Superior temporal gyrus (tissue), 1 donor: ENCODE data around the gene GRID1.

Experiments
- DNase-seq: peaks from one replicate; pipeline ENCODE4 v3.0.0-alpha.2; 2016; ENCODE audit errors: extremely low spot score

Gene GRID1

GRCh38 chr10:86366033-86366901 is at the start of gene GRID1:
GRID1 (minus strand) TSS chr10:86366795.
- peak; percentile 78 for DNase-seq

- DNase-seq: no peak
Measured at GRCh38 chr10:86415583-86415982, 49.0 kb upstream of the GRID1 start.

DNA sequence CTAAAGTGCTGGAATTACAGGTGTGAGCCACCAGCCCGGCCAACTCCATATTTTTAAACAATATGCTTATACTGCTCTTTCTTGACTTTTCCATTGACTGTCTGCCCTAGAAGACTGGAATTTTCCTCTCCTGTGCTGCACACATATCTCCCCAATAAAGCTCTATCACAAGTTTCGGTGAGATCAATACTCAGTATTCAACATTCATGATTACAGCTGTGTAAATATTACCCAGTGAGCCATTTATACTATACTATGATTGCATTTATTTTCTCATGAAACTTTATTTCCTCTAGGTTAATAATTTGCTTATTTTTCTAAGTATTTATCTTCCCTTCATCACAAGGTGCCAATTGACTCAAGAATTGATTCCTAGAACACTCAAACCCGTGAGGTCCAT is 48.5 kb upstream of the GRID1 start:
- no peak for DNase-seq

- peak; percentile 64 for DNase-seq
Measured at GRCh38 chr10:86413046-86413728, 46.6 kb upstream of the GRID1 start.

- no peak for DNase-seq
Measured at GRCh38 chr10:86411852-86412560, 45.4 kb upstream of the GRID1 start.

DNA sequence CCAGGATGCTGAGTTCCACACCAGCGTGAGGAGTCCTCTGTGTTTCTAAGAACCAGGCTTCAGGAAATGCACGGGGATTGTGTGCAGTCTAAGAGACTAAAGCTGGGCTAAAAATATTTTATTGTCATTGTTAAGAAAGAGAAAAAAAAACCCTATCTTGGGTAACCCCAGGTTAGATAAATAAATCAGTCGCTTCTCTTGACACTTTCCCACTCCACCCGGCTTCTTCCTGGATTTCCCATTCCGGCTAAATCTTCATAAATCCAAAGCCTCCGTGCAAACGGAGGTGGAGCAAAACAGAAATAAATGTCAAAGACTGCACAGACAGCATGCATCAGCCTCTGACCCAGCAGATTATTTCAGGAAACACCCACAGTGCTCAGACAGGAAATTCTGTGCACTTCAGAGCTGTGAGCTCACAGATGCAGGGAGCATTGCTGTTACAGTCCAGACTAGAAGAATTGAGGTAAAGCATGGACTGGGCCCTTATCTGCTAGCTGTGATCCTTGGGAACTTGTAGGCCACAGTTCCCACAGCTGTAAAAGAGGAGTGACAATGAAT is 44.8 kb upstream of the GRID1 start:
- DNase-seq: peak; percentile 61

DNA sequence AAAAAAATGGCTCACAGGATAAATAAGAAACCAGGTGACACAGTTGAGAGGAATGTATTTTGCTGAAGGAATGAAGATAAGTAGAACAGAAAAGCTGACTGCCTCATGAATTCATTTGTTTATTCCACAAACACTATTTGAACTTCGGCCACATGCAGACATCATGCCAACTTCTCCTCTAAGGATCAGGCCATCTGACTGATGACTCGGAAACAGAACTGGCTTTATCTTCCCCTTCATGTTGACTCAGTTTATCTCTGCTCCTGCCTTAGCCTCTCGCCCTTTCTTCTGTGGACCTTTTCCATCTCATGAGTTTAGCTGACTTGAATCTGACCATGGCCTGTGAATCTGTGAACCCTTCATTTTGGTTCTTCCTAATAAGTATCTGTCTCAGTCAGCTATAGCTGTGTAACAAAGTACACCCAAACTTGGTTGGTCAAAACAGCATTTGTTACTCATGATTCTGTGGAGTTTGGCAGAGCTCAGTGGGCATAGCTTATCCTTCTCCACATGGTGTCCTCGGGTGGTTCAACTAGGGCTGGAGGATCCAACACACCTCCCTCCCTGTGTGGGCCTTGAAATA is 44.0 kb upstream of the GRID1 start:
- no peak for DNase-seq

DNA sequence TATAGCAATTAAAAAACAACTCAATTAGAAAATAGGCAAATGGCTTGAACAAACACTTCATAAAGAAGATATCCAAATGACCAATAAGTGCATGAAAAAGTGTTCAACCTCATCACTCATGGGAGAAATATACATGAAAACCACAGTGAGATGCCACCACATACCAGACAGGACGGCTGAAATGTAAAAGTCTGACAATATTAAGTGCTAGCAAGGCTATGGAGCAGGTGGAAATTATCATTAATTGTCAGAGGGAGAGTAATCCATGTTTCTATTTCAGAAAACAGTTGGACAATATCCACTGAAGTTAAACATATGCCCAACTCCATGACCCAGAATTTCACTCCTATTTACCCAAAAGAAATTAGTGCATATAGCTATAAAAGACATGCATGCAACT is 42.6 kb upstream of the GRID1 start:
- no peak for DNase-seq

GRCh38 chr10:86403183-86403797 is 36.7 kb upstream of the GRID1 start:
- no peak for DNase-seq

GRCh38 chr10:86402283-86402941 is 35.8 kb upstream of the GRID1 start:
- no peak for DNase-seq

GRCh38 chr10:86401588-86402282 is 35.1 kb upstream of the GRID1 start:
- DNase-seq: no peak

DNA sequence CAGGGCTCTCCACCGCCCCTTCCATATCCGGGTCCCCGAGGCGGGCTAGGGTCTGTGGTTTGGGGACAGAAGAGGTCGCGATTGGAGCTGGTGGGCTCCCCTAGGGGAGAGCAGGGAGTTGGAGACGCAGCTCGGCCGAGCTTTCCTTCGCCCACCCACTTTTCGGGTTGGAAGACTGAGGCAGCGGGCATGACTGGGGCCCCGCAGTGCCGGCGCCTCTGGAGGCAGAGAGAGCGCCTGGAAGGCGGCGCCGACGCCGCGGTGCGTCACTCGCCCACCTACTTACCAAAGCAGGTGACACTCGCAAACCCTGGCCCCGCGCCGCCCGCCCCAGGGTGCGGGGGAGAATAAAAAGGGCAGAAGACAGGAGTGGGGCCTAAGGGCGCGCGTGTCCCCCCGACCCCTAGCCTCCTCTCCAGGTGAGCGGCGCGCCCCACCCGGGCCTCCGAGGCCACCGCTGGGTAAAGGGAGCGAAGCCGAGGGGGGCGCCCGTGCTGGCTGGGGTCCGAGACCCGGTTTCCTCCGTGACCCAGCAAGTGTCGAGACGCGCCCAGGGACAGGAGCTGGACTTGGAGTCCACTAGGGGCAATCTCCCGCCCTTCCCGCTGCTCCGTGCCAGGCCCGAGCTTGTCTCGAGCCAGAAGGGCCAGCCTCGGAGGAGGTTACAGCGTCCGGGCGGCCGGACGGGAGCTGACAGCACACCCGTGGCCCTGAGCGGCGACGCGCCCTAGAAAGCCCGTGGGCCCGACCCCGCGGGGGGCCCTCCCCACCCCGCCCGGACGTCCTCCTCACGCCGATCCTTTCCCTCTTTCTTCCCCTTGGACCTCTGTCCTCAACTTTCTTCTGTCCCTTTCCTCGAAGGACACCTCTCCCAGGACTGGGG is 34.4 kb upstream of the GRID1 start:
- no peak for DNase-seq

DNA sequence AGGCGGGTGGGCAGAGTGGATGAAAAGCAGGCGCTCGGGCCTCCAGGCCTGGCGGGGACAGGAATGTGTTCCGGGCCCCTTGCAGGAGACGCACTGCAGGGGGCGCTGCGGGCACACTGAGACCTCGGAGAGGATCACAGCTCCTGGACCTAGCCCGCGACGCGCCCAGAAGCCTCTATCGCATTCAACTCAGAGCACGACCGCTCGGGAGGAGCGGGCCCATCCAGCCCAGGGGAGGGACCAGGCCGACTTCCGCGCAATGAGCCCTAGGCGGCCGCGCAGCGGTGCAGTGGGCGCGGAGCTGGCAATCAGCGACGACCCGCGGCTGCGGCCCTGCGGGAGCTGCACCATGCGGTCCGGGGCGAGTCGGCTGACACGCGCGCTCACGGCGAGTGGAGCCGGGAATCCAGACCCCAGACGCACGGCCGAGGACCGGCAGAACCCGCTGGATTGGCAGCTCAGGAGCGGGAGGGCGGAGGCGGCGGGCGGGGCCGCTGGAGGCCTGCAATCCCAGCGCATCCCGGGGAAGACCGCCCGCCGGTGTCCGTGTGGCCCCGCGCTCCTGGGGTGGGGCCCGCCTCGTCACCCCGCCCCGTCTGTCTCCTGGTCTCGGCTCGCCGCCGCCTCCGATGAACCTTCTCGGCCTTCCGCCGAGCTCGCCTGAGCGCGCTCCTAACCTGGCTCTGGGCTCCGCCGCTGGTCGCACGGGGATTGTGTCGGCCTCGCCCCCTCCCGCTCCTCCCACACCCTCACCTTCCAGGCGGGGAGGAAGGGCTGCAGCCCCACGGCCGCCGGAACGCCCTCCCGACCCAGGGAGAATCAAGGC is 33.5 kb upstream of the GRID1 start:
- peak; percentile 97 for DNase-seq

GRCh38 chr10:86399514-86399878 is 32.9 kb upstream of the GRID1 start:
- no peak for DNase-seq

DNA sequence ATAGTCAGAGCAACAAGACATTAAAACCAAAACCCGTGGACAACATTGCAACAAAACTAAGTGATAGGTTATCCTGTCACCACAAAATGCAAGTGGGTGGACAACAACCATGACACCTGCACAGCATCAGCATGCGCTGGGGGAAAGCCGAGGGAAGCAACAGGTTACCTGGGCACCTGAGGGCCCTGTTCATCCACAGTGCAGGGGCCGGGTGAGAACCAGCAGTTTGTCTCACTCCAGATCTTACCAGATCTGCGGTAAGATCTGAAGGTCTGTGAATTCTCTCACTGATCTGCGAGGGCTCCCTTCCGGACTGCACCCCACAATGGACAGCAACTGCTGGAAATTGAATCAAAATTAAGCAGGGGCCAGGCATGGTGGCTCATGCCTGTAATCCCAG is 30.5 kb upstream of the GRID1 start:
- DNase-seq: no peak

DNA sequence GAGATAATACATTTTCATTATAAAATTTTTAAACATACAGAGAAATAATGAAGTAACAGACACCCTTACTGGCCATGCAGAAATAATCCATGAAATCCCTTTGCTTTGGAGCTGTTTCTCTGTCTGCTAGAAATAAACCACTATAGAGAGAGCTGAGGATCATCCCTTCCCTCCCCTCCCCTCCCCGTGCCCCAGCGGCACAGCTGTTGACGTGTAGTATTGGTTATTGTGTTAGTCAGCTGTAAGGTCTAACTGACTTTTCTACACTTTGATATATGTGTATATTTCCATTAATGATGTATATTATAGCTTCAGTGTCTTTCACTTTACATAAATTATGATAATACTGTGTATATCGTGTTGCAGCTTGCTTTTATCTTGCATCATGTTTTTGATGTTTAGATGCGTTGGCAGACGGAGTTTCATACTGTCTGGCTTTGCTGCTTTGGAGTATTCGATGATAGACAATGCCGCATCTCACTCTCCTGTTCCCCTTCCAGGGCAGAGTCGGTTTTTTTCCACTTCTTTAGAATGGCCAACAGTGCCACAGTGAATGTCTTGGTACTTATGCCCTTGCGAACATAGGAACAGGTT is 27.4 kb upstream of the GRID1 start:
- DNase-seq: no peak

GRCh38 chr10:86393362-86393761 is 26.8 kb upstream of the GRID1 start:
- no peak for DNase-seq

GRCh38 chr10:86392723-86393094 is 26.1 kb upstream of the GRID1 start:
- no peak for DNase-seq
